ENCODE measurements around the gene PALD1.

DNA sequence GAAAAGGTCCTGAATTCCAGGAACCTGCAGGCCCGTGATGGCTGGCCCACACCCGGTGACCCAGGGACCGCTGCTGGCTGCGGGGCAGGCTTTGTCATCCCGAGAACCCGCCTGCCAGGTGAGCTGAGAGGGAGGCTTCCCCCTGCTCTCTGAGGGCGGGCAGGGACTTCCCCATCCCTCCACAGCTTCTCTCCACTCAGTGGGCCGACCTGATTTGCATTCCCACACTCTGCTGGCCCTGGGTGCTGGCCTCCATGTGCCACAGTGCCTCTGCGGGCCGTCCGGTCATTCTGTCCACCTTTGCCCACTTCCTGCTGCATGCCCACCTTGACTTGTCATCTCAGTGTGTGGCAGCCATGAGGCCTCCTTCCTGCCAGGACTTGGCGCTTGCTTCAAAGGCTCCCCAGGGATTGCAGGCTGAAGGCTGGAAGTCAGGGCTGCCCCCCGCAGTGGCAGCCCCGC is 35.3 kb downstream of the PALD1 start:
- TF ChIP-seq FOXA1 (IDR thresholded peaks at IDR 0.05), result no peak
- no peak for TF ChIP-seq L3MBTL2 (conservative IDR thresholded peaks at IDR 0.05)
- no peak for TF ChIP-seq SUZ12 (IDR thresholded peaks at IDR 0.05)
- TF ChIP-seq TARDBP (IDR thresholded peaks at IDR 0.05), result no peak
- no peak for TF ChIP-seq FOXM1 (IDR thresholded peaks at IDR 0.05; ENCODE audit: borderline replicate concordance)
- no peak for TF ChIP-seq LEF1 (IDR thresholded peaks at IDR 0.05; ENCODE audit: borderline replicate concordance)
- no peak for TF ChIP-seq NFRKB (IDR thresholded peaks at IDR 0.05)
- no peak for TF ChIP-seq SP1 (IDR thresholded peaks at IDR 0.05)
- TF ChIP-seq, protein P1, sequence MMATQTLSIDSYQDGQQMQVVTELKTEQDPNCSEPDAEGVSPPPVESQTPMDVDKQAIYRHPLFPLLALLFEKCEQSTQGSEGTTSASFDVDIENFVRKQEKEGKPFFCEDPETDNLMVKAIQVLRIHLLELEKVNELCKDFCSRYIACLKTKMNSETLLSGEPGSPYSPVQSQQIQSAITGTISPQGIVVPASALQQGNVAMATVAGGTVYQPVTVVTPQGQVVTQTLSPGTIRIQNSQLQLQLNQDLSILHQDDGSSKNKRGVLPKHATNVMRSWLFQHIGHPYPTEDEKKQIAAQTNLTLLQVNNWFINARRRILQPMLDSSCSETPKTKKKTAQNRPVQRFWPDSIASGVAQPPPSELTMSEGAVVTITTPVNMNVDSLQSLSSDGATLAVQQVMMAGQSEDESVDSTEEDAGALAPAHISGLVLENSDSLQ (IDR thresholded peaks at IDR 0.05), result no peak
- no peak for TF ChIP-seq ELF4 (IDR thresholded peaks at IDR 0.05)
- no peak for TF ChIP-seq ZNF384 (IDR thresholded peaks at IDR 0.05)
- TF ChIP-seq HDGF (IDR thresholded peaks at IDR 0.05; ENCODE audit: borderline replicate concordance), result no peak
- no peak for TF ChIP-seq FOXK2 (IDR thresholded peaks at IDR 0.05)
- TF ChIP-seq BHLHE40 (IDR thresholded peaks at IDR 0.05; ENCODE audit: borderline replicate concordance), result no peak

Data from HEK293T (cell line).